GM06990 (cell line): Measurements from ENCODE around the gene CALML4.
A peak's percentile ranks its signal among the peaks of the same experiment; 100 is the strongest.

Experiments
- DNase-seq: peaks from one replicate; pipeline ENCODE4 v3.0.0-alpha.2; 2011; ENCODE audit not compliant: insufficient read length; ENCODE audit errors: extremely low read depth
- H3K27me3 ChIP-seq: replicated peaks from 2 replicates; pipeline ENCODE4 v1.6.0; 2011; ENCODE audit warnings: low read length; ENCODE audit not compliant: control insufficient read depth, insufficient read depth
- H3K36me3 ChIP-seq: 2 replicates; pipeline ENCODE4 v1.5.1; 2011; ENCODE audit warnings: low read length; ENCODE audit not compliant: control insufficient read depth, insufficient read depth
- H3K4me3 ChIP-seq: replicated peaks from 2 replicates; pipeline ENCODE4 v1.5.1; 2011; ENCODE audit warnings: low read depth, mild to moderate bottlenecking, control low read depth, low read length
- CTCF ChIP-seq: IDR thresholded peaks from 2 replicates; pipeline ENCODE4 v1.5.1; 2011; ENCODE audit warnings: low read length, control low read depth, mild to moderate bottlenecking, inconsistent platforms; ENCODE audit not compliant: insufficient read depth, poor library complexity, severe bottlenecking

Gene CALML4, protein sequence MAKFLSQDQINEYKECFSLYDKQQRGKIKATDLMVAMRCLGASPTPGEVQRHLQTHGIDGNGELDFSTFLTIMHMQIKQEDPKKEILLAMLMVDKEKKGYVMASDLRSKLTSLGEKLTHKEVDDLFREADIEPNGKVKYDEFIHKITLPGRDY

GRCh38 chr15:68204776-68205557, at the start of gene CALML4:
TSS of gene CALML4 (minus strand) at chr15:68205332. CDS start at chr15:68205247, 85 bp downstream.
- no peak within 1 kb of the TSS for H3K4me3 ChIP-seq
- no peak for DNase-seq
- peaks cover 11% of the 10 kb centered on the region for H3K36me3 ChIP-seq
- no peaks in the 10 kb centered on the region for H3K27me3 ChIP-seq
- no peak for TF ChIP-seq CTCF

DNA sequence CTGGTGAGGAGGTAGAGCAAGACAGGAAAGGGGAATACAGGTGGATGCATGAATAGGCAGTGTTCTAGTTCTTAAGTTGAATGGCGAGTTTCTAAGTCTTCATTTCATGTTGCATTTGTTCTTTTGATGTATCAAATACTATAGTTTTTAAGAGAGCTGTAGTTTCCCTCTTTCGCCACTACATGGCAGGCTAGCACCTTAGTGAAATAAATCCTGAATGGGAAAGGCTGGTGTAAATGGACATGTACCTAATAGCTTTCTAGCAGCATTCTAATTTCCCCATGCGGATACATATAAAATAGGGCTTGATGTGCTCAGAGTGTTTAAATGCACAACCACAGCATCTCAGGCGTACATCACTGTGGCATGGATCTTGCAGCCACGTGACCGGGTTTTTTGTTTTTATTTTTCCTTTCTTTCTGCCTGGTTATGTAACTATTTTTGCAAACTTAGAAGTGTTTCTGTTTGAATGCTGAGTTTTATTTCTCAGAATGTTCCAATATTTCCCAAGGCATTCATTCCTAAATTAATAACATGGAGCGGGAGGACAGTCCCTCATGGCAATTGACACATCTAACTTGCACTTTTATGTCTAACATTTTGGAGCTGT, 47.9 kb upstream of the CALML4 start:
- Histone ChIP-seq H3K36me3 (no peaks in the 10 kb centered on the region), H3K4me3 (no peak overlapping the region), H3K27me3 (no peaks in the 10 kb centered on the region)
- peak; percentile 86 for TF ChIP-seq CTCF
- DNase-seq = peak; percentile 15

DNA sequence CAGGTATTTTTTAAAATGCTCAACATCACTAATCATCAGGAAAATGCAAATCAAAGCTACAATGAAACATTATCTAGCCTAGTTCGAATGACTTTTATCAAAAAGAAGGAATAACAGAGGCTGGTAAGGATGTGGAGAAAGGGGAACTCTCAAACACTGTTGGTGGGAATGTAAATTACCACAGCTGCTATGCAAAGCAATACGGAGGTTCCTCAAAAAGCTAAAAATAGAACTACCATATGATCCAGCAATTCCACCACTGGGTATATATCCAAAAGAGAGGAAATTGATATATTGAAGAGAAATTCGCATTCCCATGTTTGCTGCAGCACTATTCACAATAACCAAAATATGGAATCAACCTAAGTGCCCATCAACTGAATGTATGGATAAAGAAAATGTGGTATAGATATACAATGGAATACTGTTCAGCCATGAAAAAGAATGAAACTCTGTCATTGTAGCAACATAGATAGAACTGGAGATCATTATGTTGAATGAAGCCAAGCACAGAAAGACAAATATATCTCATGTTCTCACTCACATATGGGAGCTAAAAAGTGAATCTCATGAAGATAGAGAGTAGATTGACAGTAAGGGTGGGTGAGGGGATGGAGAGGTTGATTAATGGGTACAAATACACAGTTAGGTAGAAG, 44.1 kb upstream of the CALML4 start:
- TF ChIP-seq CTCF = no peak
- no peak for DNase-seq
- Histone ChIP-seq H3K4me3 (no peak overlapping the region), H3K36me3 (no peaks in the 10 kb centered on the region), H3K27me3 (no peaks in the 10 kb centered on the region)

DNA sequence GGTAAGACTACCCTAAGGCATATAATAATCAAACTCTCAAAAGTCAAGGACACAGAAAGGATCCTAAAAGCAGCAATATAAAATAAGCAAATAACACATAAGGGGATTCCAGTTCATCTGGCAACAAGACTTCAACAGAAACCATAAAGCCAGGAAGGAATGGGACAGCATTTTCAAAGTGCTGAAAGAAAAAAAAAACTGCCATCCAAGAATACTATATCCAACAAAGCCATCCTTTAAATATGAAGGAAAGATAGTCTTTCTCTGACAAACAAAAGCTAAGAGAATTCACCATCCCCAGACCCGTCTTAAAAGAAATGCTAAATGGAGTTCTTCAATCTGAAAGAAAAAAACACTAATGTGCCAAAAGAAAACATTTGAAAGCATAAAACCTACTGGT, 39.1 kb upstream of the CALML4 start:
- TF ChIP-seq CTCF = no peak
- Histone ChIP-seq H3K36me3 (no peaks in the 10 kb centered on the region), H3K4me3 (no peak overlapping the region), H3K27me3 (no peaks in the 10 kb centered on the region; the same call in 1 of the 2 replicates)
- DNase-seq = no peak

DNA sequence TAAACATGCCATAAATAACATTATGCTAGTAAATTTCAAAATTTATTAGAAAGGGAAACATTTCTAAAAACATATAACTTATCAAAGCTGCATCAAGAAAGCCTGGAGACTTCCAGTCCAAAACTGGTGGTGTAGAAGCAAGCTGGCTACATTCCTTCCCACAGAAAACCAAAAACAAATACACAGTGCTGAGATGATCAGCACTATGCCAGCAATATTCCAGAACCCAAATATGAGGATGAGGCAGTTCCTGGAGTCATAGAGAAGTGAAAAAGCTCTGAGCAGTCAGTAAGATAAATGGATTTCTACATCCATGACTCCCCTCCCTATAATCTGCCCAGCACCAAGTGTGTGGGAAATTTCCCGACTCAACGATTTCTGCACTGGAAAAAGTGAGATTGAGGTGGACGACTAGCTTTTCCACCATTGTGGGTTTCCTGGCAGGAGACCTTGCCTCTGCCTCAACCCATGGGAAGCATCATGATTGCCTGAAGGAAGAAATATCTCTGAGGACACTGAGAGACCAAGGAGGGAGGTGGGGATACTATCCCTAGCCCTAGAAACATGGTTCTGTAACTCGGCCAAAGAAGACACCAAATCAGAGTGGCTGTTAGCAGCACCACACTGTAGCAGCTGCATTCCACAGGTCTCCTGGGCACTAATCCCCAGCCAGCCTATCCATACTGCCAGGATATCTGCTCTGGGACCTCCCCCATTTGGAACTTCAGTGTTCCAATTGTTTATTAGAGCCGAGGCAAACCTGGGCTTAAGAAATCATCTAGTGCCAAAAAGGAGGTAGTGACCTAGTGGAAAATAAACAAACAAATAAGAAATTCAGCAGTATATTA, 36.2 kb upstream of the CALML4 start:
- no peaks in the 10 kb centered on the region for H3K36me3 ChIP-seq
- TF ChIP-seq CTCF = no peak
- no peaks in the 10 kb centered on the region; the same call in 1 of the 2 replicates for H3K27me3 ChIP-seq
- no peak for DNase-seq
- no peak overlapping the region for H3K4me3 ChIP-seq
